ENCODE data around the gene CHAC2.

The CHAC2 gene

GRCh38 chr2:53737091-53737490 lies 30.5 kb upstream of the CHAC2 start:
- Histone ChIP-seq H3K27ac (no peak overlapping the region), H3K36me3 (replicated peaks) (peaks cover 2% of the 10 kb centered on the region), H3K27me3 (replicated peaks) (no peaks in the 10 kb centered on the region), H3K4me3 (ENCODE audit: low read depth, low read length) (no peak overlapping the region)
- in situ Hi-C loops (cut with HindIII; ENCODE audit: low pct_ligation_motif_present, low sequenced_read_pairs), result no loop called here
- no peak for TF ChIP-seq CTCF (IDR thresholded peaks at IDR 0.05; ENCODE audit: low read depth, low read length, missing control alignments)
- no peak for DNase-seq

GRCh38 chr2:53739032-53739431 lies 28.6 kb upstream of the CHAC2 start:
- no peaks in the 10 kb centered on the region for H3K27me3 ChIP-seq (replicated peaks)
- no peaks in the 10 kb centered on the region for H3K36me3 ChIP-seq (replicated peaks)
- DNase-seq, result no peak
- in situ Hi-C loops (cut with HindIII; ENCODE audit: low pct_ligation_motif_present, low sequenced_read_pairs), result no loop called here
- no peak overlapping the region for H3K27ac ChIP-seq
- no peak for TF ChIP-seq CTCF (IDR thresholded peaks at IDR 0.05; ENCODE audit: low read depth, low read length, missing control alignments)
- no peak overlapping the region for H3K4me3 ChIP-seq (ENCODE audit: low read depth, low read length)

- no peak for DNase-seq
- TF ChIP-seq CTCF (IDR thresholded peaks at IDR 0.05; ENCODE audit: low read depth, low read length, missing control alignments), result peak; percentile 38
- Histone ChIP-seq H3K27ac (no peak overlapping the region), H3K36me3 (replicated peaks) (no peaks in the 10 kb centered on the region), H3K4me3 (ENCODE audit: low read depth, low read length) (no peak overlapping the region), H3K27me3 (replicated peaks) (no peaks in the 10 kb centered on the region)
- in situ Hi-C loops (cut with HindIII; ENCODE audit: low pct_ligation_motif_present, low sequenced_read_pairs), result no loop called here
Measured at GRCh38 chr2:53740170-53740569, 27.4 kb upstream of the CHAC2 start.

GRCh38 chr2:53744395-53745065 lies 23.1 kb upstream of the CHAC2 start:
- in situ Hi-C loops (cut with HindIII; ENCODE audit: low pct_ligation_motif_present, low sequenced_read_pairs), result no loop called here
- DNase-seq, result no peak
- H3K27ac ChIP-seq, result no peak overlapping the region
- no peak for TF ChIP-seq CTCF (IDR thresholded peaks at IDR 0.05; ENCODE audit: low read depth, low read length, missing control alignments)
- no peaks in the 10 kb centered on the region for H3K36me3 ChIP-seq (replicated peaks)
- no peak overlapping the region for H3K4me3 ChIP-seq (ENCODE audit: low read depth, low read length)
- no peaks in the 10 kb centered on the region for H3K27me3 ChIP-seq (replicated peaks)

GRCh38 chr2:53750041-53750768 lies 17.4 kb upstream of the CHAC2 start:
- in situ Hi-C loops (cut with HindIII; ENCODE audit: low pct_ligation_motif_present, low sequenced_read_pairs), result no loop called here
- H3K4me3 ChIP-seq (ENCODE audit: low read depth, low read length), result no peak overlapping the region
- H3K27me3 ChIP-seq (replicated peaks), result no peaks in the 10 kb centered on the region
- TF ChIP-seq CTCF (IDR thresholded peaks at IDR 0.05; ENCODE audit: low read depth, low read length, missing control alignments), result no peak
- DNase-seq, result no peak
- no peak overlapping the region for H3K27ac ChIP-seq
- H3K36me3 ChIP-seq (replicated peaks), result no peaks in the 10 kb centered on the region
